HepG2 (cell line): Measurements from ENCODE around the gene MYO1B. TPM values are rescaled to one million over a fixed set of nuclear protein-coding genes. Genes with fewer than 3 reads are reported as not detected.

Experiments
- GATAD2A ChIP-seq: IDR thresholded peaks from 2 replicates; pipeline ENCODE4 v1.6.1; 2016
- MBNL3 ChIP-seq: fragments of 250-450 bp; sonication (Bioruptor Pico); conservative IDR thresholded peaks from 2 replicates; pipeline ENCODE4 v1.8.0; 2022; ENCODE audit warnings: mild to moderate bottlenecking, inconsistent platforms
- MYNN ChIP-seq: sonication (generic); formaldehyde crosslinking; IDR thresholded peaks from 2 replicates; pipeline ENCODE4 v1.4.0; 2020; ENCODE audit warnings: mild to moderate bottlenecking, low read depth, missing genetic modification reagents
- PATZ1 ChIP-seq: sonication (generic); formaldehyde crosslinking; IDR thresholded peaks from 2 replicates; pipeline ENCODE4 v1.4.0; 2020; ENCODE audit warnings: missing genetic modification reagents
- PAWR ChIP-seq: sonication (generic); formaldehyde crosslinking; IDR thresholded peaks from 2 replicates; pipeline ENCODE4 v1.4.0; 2020; ENCODE audit warnings: missing genetic modification reagents, mild to moderate bottlenecking, borderline replicate concordance
- PAX8 ChIP-seq: sonication (generic); formaldehyde crosslinking; IDR thresholded peaks from 2 replicates; pipeline ENCODE4 v1.8.0; 2022; ENCODE audit warnings: mild to moderate bottlenecking, missing genetic modification reagents, borderline replicate concordance
- SIN3B ChIP-seq: fragments of 150-350 bp; IDR thresholded peaks from 2 replicates; pipeline ENCODE4 v1.6.1; 2014; ENCODE audit warnings: low read length
- SOX6 ChIP-seq, 2 experiments: fragments of 450-650 bp in 1 of 2; sonication (generic) in 1 of 2; formaldehyde crosslinking in 1 of 2; IDR thresholded peaks; 2 replicates each; pipeline versions ENCODE4 v1.4.0 to v1.6.1; 2017 to 2020; ENCODE audit warnings: antibody characterized with exemption in 1 of 2, mild to moderate bottlenecking in 1 of 2, missing genetic modification reagents in 1 of 2
- SUZ12 ChIP-seq: fragments of 150-350 bp; IDR thresholded peaks from 2 replicates; pipeline ENCODE4 v1.6.1; 2014; ENCODE audit warnings: low read depth, low read length
- THAP9 ChIP-seq: sonication (generic); formaldehyde crosslinking; IDR thresholded peaks from 2 replicates; pipeline ENCODE4; 2020; ENCODE audit warnings: missing genetic modification reagents, mild to moderate bottlenecking, borderline replicate concordance
- U2AF2 ChIP-seq: fragments of 200-400 bp; formaldehyde crosslinking; IDR thresholded peaks from 2 replicates; pipeline ENCODE4 v1.6.1; 2017; ENCODE audit warnings: low read depth, mild to moderate bottlenecking, low read length
- ZBTB43 ChIP-seq: sonication (generic); formaldehyde crosslinking; conservative IDR thresholded peaks from 2 replicates; pipeline ENCODE4 v1.4.0; 2020; ENCODE audit warnings: missing genetic modification reagents
- ZNF407 ChIP-seq: sonication (generic); formaldehyde crosslinking; IDR thresholded peaks from one replicate; pipeline ENCODE4 v1.5.1; 2020; ENCODE audit warnings: mild to moderate bottlenecking, missing genetic modification reagents; ENCODE audit errors: not compliant biosample characterization
- ZNF556 ChIP-seq: sonication (generic); formaldehyde crosslinking; IDR thresholded peaks from 2 replicates; pipeline ENCODE4 v1.4.0; 2020; ENCODE audit warnings: mild to moderate bottlenecking, missing genetic modification reagents, borderline replicate concordance
- polyA plus RNA-seq, 8 experiments: library from polyadenylated mRNA; depleted of rRNA in 3 of 8; stranded (reverse) in 7 of 8; unstranded in 1 of 8; fragments of >200 nt; fragmentation: Illumina TruSeq in 4 of 8; extraction: Trizol in 4 of 8; gene quantifications; 2 replicates each; pipeline versions ENCODE4 v1.2.1 to v1.2.3, GENCODE V29; 2011 to 2016; ENCODE audit warnings: low read depth in 4 of 8, missing spikeins in 1 of 8, mixed read lengths in 1 of 8; ENCODE audit not compliant: insufficient read depth in 1 of 8
- total RNA-seq, 5 experiments: library from RNA; depleted of rRNA; stranded (reverse); fragments of >200 nt; fragmentation: Illumina TruSeq; extraction: Trizol; gene quantifications; 2 replicates each; pipeline ENCODE4 v1.2.3, GENCODE V29; 2016; ENCODE audit warnings: low read depth in 1 of 5

The MYO1B gene
- total and polyA plus RNA-seq, 2 of the 13 experiments (the other 11 are each of a cell fraction or from before 2014, with no cell fraction given): 36.9 to 89.8 TPM

- TF ChIP-seq ZBTB43: no peak
- no peak for TF ChIP-seq SUZ12
- TF ChIP-seq THAP9: no peak
- TF ChIP-seq MYNN: no peak
- no peak for TF ChIP-seq ZNF407 (CRISPR knock-in tag)
- TF ChIP-seq PAWR (CRISPR knock-in tag): no peak
- peak; percentile 71 for TF ChIP-seq GATAD2A
- TF ChIP-seq U2AF2: no peak
- TF ChIP-seq ZNF556 (CRISPR knock-in tag): no peak
- TF ChIP-seq MBNL3 (CRISPR knock-in tag): no peak
- no peak for TF ChIP-seq PAX8 (CRISPR knock-in tag)
- no peak for TF ChIP-seq PATZ1 (CRISPR knock-in tag)
- TF ChIP-seq SOX6 (IDR thresholded peaks at IDR 0.05): no peak
- peak; percentile 37 for TF ChIP-seq SOX6 (CRISPR knock-in tag; IDR thresholded peaks at IDR 0.05)
- TF ChIP-seq SIN3B: no peak
Observed at GRCh38 chr2:191318729-191319078, 73.5 kb downstream of the MYO1B start (continued).
